ENCODE measurements around the gene HTT-AS.

The HTT-AS gene

DNA sequence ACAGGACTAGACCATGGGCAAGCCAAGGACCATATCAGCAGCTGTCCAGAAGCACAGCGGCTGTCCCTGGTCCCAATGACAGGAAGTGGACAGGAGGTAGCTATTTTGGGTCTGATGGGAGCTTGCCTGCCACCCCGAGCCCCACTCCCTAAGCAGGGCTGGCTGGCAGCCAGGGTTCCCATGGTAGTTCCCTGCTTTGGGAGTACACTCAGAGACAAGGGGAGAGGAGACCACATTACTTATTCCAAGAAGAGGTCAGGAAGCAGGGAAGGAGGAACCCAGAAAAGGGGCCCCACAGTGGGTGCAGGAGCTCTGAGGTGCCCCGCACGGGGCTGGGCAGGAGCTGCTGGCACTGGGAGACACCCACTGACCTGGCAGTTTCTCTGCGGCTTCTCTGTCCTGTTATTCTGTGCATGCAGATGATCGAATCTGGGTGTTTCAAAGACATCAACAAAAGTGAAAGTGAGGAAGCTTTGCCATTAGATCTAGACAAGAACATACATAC is 36.3 kb downstream of the HTT-AS start:
- Histone ChIP-seq H3K9ac (ENCODE audit: low read length) (no peak overlapping the region), H3K27me3 (ENCODE audit: control insufficient read depth, insufficient read depth, low read length) (peaks cover 26% of the 10 kb centered on the region; the same call in 1 of the 2 replicates), H3K4me3 (ENCODE audit: low read depth, low read length) (no peak overlapping the region), H3K4me1 (ENCODE audit: control insufficient read depth, insufficient read depth, low read length) (peaks cover 15% of the 10 kb centered on the region; the same call in 1 of the 2 replicates), H3K36me3 (ENCODE audit: control insufficient read depth, insufficient read depth, low read length) (no peaks in the 10 kb centered on the region), H3K27ac (ENCODE audit: low read depth, low read length) (no peak overlapping the region), H3K9me3 (ENCODE audit: control insufficient read depth, insufficient read depth, low read depth, low read length) (no peaks in the 10 kb centered on the region)

DNA sequence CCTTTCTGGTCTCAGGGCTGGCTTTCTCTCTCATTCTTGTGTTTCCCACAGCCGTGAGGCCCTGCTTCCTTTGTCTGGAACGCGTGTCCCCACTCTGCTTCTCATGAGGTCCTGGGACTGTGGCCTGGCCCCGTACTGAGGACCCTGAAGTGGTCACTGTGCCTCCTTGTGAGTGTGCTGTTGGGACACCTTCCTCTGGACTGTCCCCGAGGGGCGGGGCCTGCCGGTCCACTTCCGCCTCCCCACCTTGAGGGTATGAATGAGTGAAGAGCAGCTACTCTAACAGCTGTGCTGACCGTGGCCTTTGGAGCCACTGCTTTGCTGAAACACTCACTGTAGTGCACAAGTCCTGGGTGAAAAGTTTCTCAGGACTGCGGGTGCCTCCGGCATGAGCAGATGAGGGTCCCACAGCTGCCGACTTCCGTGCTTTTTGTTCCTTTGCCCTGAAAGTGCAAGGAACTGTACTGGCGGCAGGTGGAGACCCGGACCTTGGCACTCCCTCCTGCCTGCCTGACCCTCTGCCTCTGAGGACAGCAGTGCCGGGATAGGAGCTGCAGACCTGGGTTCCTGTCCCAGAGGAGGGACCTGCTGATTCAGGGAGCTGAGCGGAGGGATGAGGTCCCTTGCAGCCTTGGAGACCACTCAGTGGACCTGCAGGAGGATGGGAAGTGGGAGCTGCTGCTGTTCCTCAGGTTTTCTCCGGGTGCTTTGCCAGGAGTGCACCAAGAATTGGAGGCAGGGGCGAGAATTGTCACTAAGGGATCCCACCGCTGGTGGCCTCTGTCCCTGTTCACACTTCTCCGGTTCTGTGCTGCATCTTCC is 38.0 kb downstream of the HTT-AS start:
- no peak overlapping the region for H3K9ac ChIP-seq (ENCODE audit: low read length)
- H3K4me1 ChIP-seq (ENCODE audit: control insufficient read depth, insufficient read depth, low read length), result peaks cover 3% of the 10 kb centered on the region; the same call in 1 of the 2 replicates
- no peak overlapping the region for H3K4me3 ChIP-seq (ENCODE audit: low read depth, low read length)
- no peaks in the 10 kb centered on the region for H3K36me3 ChIP-seq (ENCODE audit: control insufficient read depth, insufficient read depth, low read length)
- peaks cover 10% of the 10 kb centered on the region; the same call in 1 of the 2 replicates for H3K27me3 ChIP-seq (ENCODE audit: control insufficient read depth, insufficient read depth, low read length)
- no peaks in the 10 kb centered on the region for H3K9me3 ChIP-seq (ENCODE audit: control insufficient read depth, insufficient read depth, low read depth, low read length)
- no peak overlapping the region for H3K27ac ChIP-seq (ENCODE audit: low read depth, low read length)

- H3K9ac ChIP-seq (ENCODE audit: low read length), result no peak overlapping the region
- no peaks in the 10 kb centered on the region for H3K4me1 ChIP-seq (ENCODE audit: control insufficient read depth, insufficient read depth, low read length)
- H3K4me3 ChIP-seq (ENCODE audit: low read depth, low read length), result no peak overlapping the region
- H3K9me3 ChIP-seq (ENCODE audit: control insufficient read depth, insufficient read depth, low read depth, low read length), result no peaks in the 10 kb centered on the region
- no peak overlapping the region for H3K27ac ChIP-seq (ENCODE audit: low read depth, low read length)
- no peaks in the 10 kb centered on the region for H3K36me3 ChIP-seq (ENCODE audit: control insufficient read depth, insufficient read depth, low read length)
- peaks cover 3% of the 10 kb centered on the region; the same call in 1 of the 2 replicates for H3K27me3 ChIP-seq (ENCODE audit: control insufficient read depth, insufficient read depth, low read length)
Measured at GRCh38 chr4:3035674-3036073, 38.7 kb downstream of the HTT-AS start.

- no peaks in the 10 kb centered on the region for H3K36me3 ChIP-seq (ENCODE audit: control insufficient read depth, insufficient read depth, low read length)
- H3K4me3 ChIP-seq (ENCODE audit: low read depth, low read length), result no peak overlapping the region
- no peaks in the 10 kb centered on the region; the same call in 1 of the 2 replicates for H3K27me3 ChIP-seq (ENCODE audit: control insufficient read depth, insufficient read depth, low read length)
- no peaks in the 10 kb centered on the region for H3K9me3 ChIP-seq (ENCODE audit: control insufficient read depth, insufficient read depth, low read depth, low read length)
- no peak overlapping the region for H3K27ac ChIP-seq (ENCODE audit: low read depth, low read length)
- H3K4me1 ChIP-seq (ENCODE audit: control insufficient read depth, insufficient read depth, low read length), result no peaks in the 10 kb centered on the region
- no peak overlapping the region for H3K9ac ChIP-seq (ENCODE audit: low read length)
Measured at GRCh38 chr4:3035249-3035648, 39.1 kb downstream of the HTT-AS start.

- no peaks in the 10 kb centered on the region for H3K9me3 ChIP-seq (ENCODE audit: control insufficient read depth, insufficient read depth, low read depth, low read length)
- no peak overlapping the region for H3K4me3 ChIP-seq (ENCODE audit: low read depth, low read length)
- no peaks in the 10 kb centered on the region for H3K27me3 ChIP-seq (ENCODE audit: control insufficient read depth, insufficient read depth, low read length)
- no peak overlapping the region for H3K27ac ChIP-seq (ENCODE audit: low read depth, low read length)
- no peaks in the 10 kb centered on the region for H3K4me1 ChIP-seq (ENCODE audit: control insufficient read depth, insufficient read depth, low read length)
- no peak overlapping the region for H3K9ac ChIP-seq (ENCODE audit: low read length)
- H3K36me3 ChIP-seq (ENCODE audit: control insufficient read depth, insufficient read depth, low read length), result no peaks in the 10 kb centered on the region
Measured at GRCh38 chr4:3034231-3034630, 40.1 kb downstream of the HTT-AS start.

GRCh38 chr4:3031357-3032082 is 42.8 kb downstream of the HTT-AS start:
- no peaks in the 10 kb centered on the region for H3K9me3 ChIP-seq (ENCODE audit: control insufficient read depth, insufficient read depth, low read depth, low read length)
- H3K36me3 ChIP-seq (ENCODE audit: control insufficient read depth, insufficient read depth, low read length), result no peaks in the 10 kb centered on the region
- no peak overlapping the region for H3K9ac ChIP-seq (ENCODE audit: low read length)
- no peak overlapping the region for H3K27ac ChIP-seq (ENCODE audit: low read depth, low read length)
- H3K27me3 ChIP-seq (ENCODE audit: control insufficient read depth, insufficient read depth, low read length), result no peaks in the 10 kb centered on the region
- no peaks in the 10 kb centered on the region for H3K4me1 ChIP-seq (ENCODE audit: control insufficient read depth, insufficient read depth, low read length)
- no peak overlapping the region for H3K4me3 ChIP-seq (ENCODE audit: low read depth, low read length)

- Histone ChIP-seq H3K4me3 (ENCODE audit: low read depth, low read length) (no peak overlapping the region), H3K27me3 (ENCODE audit: control insufficient read depth, insufficient read depth, low read length) (no peaks in the 10 kb centered on the region), H3K36me3 (ENCODE audit: control insufficient read depth, insufficient read depth, low read length) (no peaks in the 10 kb centered on the region), H3K9ac (ENCODE audit: low read length) (no peak overlapping the region), H3K4me1 (ENCODE audit: control insufficient read depth, insufficient read depth, low read length) (no peaks in the 10 kb centered on the region), H3K27ac (ENCODE audit: low read depth, low read length) (no peak overlapping the region), H3K9me3 (ENCODE audit: control insufficient read depth, insufficient read depth, low read depth, low read length) (no peaks in the 10 kb centered on the region)
Measured at GRCh38 chr4:3030566-3031356, 43.6 kb downstream of the HTT-AS start.

GRCh38 chr4:3029464-3029863 is 44.9 kb downstream of the HTT-AS start:
- H3K27ac ChIP-seq (ENCODE audit: low read depth, low read length), result no peak overlapping the region
- H3K27me3 ChIP-seq (ENCODE audit: control insufficient read depth, insufficient read depth, low read length), result no peaks in the 10 kb centered on the region
- no peaks in the 10 kb centered on the region for H3K36me3 ChIP-seq (ENCODE audit: control insufficient read depth, insufficient read depth, low read length)
- H3K4me1 ChIP-seq (ENCODE audit: control insufficient read depth, insufficient read depth, low read length), result no peaks in the 10 kb centered on the region
- H3K9me3 ChIP-seq (ENCODE audit: control insufficient read depth, insufficient read depth, low read depth, low read length), result no peaks in the 10 kb centered on the region
- no peak overlapping the region for H3K9ac ChIP-seq (ENCODE audit: low read length)
- H3K4me3 ChIP-seq (ENCODE audit: low read depth, low read length), result no peak overlapping the region

DNA sequence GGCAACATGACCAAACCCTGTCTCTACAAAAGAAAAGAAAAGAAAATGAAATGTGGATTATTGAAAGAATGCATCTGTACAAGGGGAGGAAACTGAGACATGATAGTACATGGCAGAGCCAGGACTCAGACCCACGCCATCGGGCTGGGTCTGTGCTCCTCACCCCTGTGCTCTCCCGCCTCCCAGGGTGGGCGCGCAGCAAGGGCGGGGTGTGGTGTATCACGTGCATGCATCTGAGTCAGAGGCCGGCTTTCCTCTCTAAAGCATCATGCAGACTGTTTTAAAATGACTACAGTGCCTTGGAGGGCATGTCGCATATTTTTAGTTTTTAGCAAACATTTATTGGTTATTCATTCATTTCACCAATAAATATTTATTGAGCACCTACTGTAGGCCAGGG is 47.8 kb downstream of the HTT-AS start:
- Histone ChIP-seq H3K4me1 (ENCODE audit: control insufficient read depth, insufficient read depth, low read length) (no peaks in the 10 kb centered on the region), H3K27ac (ENCODE audit: low read depth, low read length) (no peak overlapping the region), H3K9ac (ENCODE audit: low read length) (no peak overlapping the region), H3K27me3 (ENCODE audit: control insufficient read depth, insufficient read depth, low read length) (no peaks in the 10 kb centered on the region), H3K36me3 (ENCODE audit: control insufficient read depth, insufficient read depth, low read length) (no peaks in the 10 kb centered on the region), H3K9me3 (ENCODE audit: control insufficient read depth, insufficient read depth, low read depth, low read length) (peaks cover 8% of the 10 kb centered on the region; the same call in 1 of the 2 replicates), H3K4me3 (ENCODE audit: low read depth, low read length) (no peak overlapping the region)

GRCh38 chr4:3025881-3026280 is 48.5 kb downstream of the HTT-AS start:
- Histone ChIP-seq H3K9ac (ENCODE audit: low read length) (no peak overlapping the region), H3K27me3 (ENCODE audit: control insufficient read depth, insufficient read depth, low read length) (no peaks in the 10 kb centered on the region), H3K36me3 (ENCODE audit: control insufficient read depth, insufficient read depth, low read length) (no peaks in the 10 kb centered on the region), H3K4me3 (ENCODE audit: low read depth, low read length) (no peak overlapping the region), H3K27ac (ENCODE audit: low read depth, low read length) (no peak overlapping the region), H3K4me1 (ENCODE audit: control insufficient read depth, insufficient read depth, low read length) (peaks cover 4% of the 10 kb centered on the region; the same call in 1 of the 2 replicates), H3K9me3 (ENCODE audit: control insufficient read depth, insufficient read depth, low read depth, low read length) (peaks cover 8% of the 10 kb centered on the region; the same call in 1 of the 2 replicates)
